RPMI7951 (cell line): ENCODE results near the gene FRMD1. TPM values are rescaled to one million over a fixed set of nuclear protein-coding genes. Genes with fewer than 3 reads are reported as not detected.

Experiments
- DNase-seq: peaks from one replicate; pipeline ENCODE4 v3.0.0-alpha.2; 2012; ENCODE audit warnings: low read depth
- total RNA-seq: library from RNA; depleted of rRNA; stranded (reverse); fragments of >200 nt; shearing (Covaris generic); gene quantifications from 2 replicates; pipeline ENCODE4 v1.2.3, GENCODE V29; 2014; rRNA removed

Gene FRMD1
- total RNA-seq, 1 experiment from 2014 or later, result not detected

- no peak for DNase-seq
Measured at GRCh38 chr6:168005796-168006195, 73.2 kb downstream of the FRMD1 start.

GRCh38 chr6:168004945-168005344 is 74.1 kb downstream of the FRMD1 start:
- DNase-seq, result no peak

- DNase-seq, result no peak
Measured at GRCh38 chr6:168004023-168004422, 75.0 kb downstream of the FRMD1 start.

Other genes starting within 250 kb of the FRMD1 start
- gene KIF25, start 81.5 kb downstream of the FRMD1 start, total RNA-seq, result 0.36 and 0.39 TPM in 2 replicates
- gene DACT2, start 240.6 kb upstream of the FRMD1 start, total RNA-seq, result not detected in 2 replicates